Osteocyte (in vitro differentiated cells): ENCODE data around the gene GALNT15. TPM values are rescaled to one million over a fixed set of nuclear protein-coding genes. Genes with fewer than 3 reads are reported as not detected.

Experiments used
- DNase-seq: peaks from one replicate; pipeline ENCODE4 v3.0.0; 2021; ENCODE audit warnings: mixed read lengths; ENCODE audit not compliant: unreplicated experiment; ENCODE audit errors: extremely low spot score
- H3K27ac Mint-ChIP-seq: one replicate; pipeline ENCODE4 v1.8.0; 2021; ENCODE audit warnings: mild to moderate bottlenecking, mixed read lengths; ENCODE audit not compliant: unreplicated experiment
- H3K27me3 Mint-ChIP-seq: one replicate; pipeline ENCODE4 v1.8.0; 2021; ENCODE audit warnings: mixed read lengths; ENCODE audit not compliant: unreplicated experiment
- H3K36me3 Mint-ChIP-seq: one replicate; pipeline ENCODE4 v1.8.0; 2021; ENCODE audit warnings: mixed read lengths; ENCODE audit not compliant: unreplicated experiment
- H3K4me1 Mint-ChIP-seq: one replicate; pipeline ENCODE4 v1.8.0; 2021; ENCODE audit warnings: mixed read lengths; ENCODE audit not compliant: unreplicated experiment
- H3K4me3 Mint-ChIP-seq: one replicate; pipeline ENCODE4 v1.8.0; 2021; ENCODE audit warnings: mild to moderate bottlenecking, moderate library complexity, mixed read lengths; ENCODE audit not compliant: unreplicated experiment
- H3K9me3 Mint-ChIP-seq: one replicate; pipeline ENCODE4 v1.8.0; 2021; ENCODE audit warnings: mixed read lengths; ENCODE audit not compliant: unreplicated experiment
- total RNA-seq: library from RNA; stranded (reverse); gene quantifications from 2 replicates; pipeline ENCODE4 v1.2.1, GENCODE V29; 2021
- TF ChIP-seq, protein P1 (sequence below): fragments of 200-600 bp; sonication (generic); IDR thresholded peaks from 2 replicates; pipeline ENCODE4 v1.5.0; 2021; ENCODE audit warnings: antibody characterized with exemption, mild to moderate bottlenecking, moderate library complexity

The GALNT15 gene
- total RNA-seq, 1 donor from 2014 or later, result 0.56 TPM

DNA sequence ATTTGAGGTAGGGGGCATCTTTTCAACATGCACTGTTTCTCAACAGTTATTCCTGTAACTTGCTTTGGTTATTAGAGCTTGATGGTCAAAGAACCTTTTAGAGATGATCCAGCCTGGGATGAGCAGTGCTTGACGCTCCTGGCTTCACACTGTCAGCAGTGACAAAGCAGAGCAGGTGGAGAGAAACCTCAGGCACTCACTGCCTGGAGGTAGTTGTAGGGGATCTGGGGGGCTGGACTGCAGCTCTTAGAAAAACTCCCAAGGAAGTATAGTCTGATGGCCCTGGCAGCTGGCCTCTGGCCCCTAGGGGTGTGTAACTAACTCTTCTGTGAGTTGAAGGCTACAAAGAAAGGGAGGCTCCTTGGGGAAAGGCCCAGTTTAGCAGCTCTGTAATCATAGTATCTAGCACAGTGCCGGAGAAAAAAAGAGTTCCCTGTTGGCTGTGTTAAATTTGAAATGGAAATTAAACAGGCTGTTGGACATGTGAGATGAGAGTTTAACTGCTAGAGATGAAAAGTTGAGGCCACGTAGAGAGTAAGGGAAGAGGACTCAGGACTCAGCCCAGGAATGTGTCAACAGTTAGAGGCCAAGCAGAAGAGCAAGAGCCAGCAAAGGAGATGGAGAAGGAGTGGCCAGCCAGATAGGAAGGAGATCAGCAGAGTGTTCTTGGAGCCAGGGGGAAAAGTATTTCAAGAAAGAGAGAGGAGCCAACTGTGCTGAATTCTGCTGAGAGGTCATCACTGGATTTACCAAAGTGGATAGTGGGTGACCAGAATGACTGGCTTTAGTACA is 104.7 kb downstream of the GALNT15 start:
- Mint-ChIP-seq H3K9me3 (no peaks in the 10 kb centered on the region), H3K4me3 (no peak overlapping the region), H3K36me3 (peaks cover 11% of the 10 kb centered on the region), H3K27ac (no peak overlapping the region), H3K4me1 (peaks cover 18% of the 10 kb centered on the region), H3K27me3 (no peaks in the 10 kb centered on the region)
- TF ChIP-seq, protein P1, sequence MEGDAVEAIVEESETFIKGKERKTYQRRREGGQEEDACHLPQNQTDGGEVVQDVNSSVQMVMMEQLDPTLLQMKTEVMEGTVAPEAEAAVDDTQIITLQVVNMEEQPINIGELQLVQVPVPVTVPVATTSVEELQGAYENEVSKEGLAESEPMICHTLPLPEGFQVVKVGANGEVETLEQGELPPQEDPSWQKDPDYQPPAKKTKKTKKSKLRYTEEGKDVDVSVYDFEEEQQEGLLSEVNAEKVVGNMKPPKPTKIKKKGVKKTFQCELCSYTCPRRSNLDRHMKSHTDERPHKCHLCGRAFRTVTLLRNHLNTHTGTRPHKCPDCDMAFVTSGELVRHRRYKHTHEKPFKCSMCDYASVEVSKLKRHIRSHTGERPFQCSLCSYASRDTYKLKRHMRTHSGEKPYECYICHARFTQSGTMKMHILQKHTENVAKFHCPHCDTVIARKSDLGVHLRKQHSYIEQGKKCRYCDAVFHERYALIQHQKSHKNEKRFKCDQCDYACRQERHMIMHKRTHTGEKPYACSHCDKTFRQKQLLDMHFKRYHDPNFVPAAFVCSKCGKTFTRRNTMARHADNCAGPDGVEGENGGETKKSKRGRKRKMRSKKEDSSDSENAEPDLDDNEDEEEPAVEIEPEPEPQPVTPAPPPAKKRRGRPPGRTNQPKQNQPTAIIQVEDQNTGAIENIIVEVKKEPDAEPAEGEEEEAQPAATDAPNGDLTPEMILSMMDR, result no peak
- DNase-seq, result no peak

DNA sequence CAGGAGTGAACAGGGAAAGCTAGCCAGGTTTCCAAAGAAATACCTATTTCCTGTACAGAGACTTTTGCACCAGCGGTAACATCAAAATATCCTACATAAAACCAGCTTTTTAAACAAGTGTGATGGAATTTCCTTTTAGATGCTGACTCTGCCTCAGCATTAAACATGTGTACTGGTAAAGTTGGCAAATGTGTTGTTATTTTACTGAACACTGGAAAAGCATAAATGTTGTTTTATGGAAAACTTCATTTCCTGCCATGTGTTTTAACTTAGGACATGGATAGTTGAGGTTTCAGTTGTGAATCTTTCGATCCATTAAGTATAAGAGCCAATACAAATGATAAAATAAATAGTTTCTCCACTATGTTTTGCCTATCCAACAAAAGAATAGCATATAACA is 106.2 kb downstream of the GALNT15 start:
- peaks cover 19% of the 10 kb centered on the region for H3K36me3 Mint-ChIP-seq
- TF ChIP-seq, protein P1, result no peak
- DNase-seq, result no peak
- H3K4me3 Mint-ChIP-seq, result no peak overlapping the region
- H3K9me3 Mint-ChIP-seq, result no peaks in the 10 kb centered on the region
- no peaks in the 10 kb centered on the region for H3K27me3 Mint-ChIP-seq
- peaks cover 18% of the 10 kb centered on the region for H3K4me1 Mint-ChIP-seq
- no peak overlapping the region for H3K27ac Mint-ChIP-seq

Other genes with a start within 250 kb of the GALNT15 start
- 16.7 and 21.4 TPM in 2 replicates for gene DPH3, start 90.3 kb downstream of the GALNT15 start, total RNA-seq
- gene OXNAD1, start 90.5 kb downstream of the GALNT15 start, total RNA-seq, result 10.4 and 10.8 TPM in 2 replicates